GM12878 (cell line): ENCODE data around the gene GLS. TPM values are rescaled to one million over a fixed set of nuclear protein-coding genes. Genes with fewer than 3 reads are reported as not detected.

Source experiments
- ATAC-seq: fragments of 200-7000 bp; cut with Tn5 transposase; 3 replicates; pipeline ENCODE4 v1.9.1; 2020; ENCODE audit warnings: mild to moderate bottlenecking, moderate library complexity
- BruUV-seq: library from RNA; stranded (reverse); fragments of 400-500 nt; replicated peaks from 2 replicates; lab custom pipeline; 2021; lab: Mats Ljungman, UMichigan
- CTCF ChIA-PET: fragments of 300-600 bp; sonication (Branson Sonifier 250); formaldehyde crosslinking; extraction: SDS; loops from one replicate; lab custom pipeline; 2021; ENCODE audit warnings: inconsistent platforms; lab: Yijun Ruan, JAX
- POLR2A ChIA-PET: fragments of 350-600 bp; formaldehyde crosslinking; extraction: SDS; loops from one replicate; lab custom pipeline; 2021; ENCODE audit warnings: inconsistent platforms; lab: Charles Lee
- RAD21 ChIA-PET: fragments of 300-600 bp; sonication (Branson Sonifier 250); formaldehyde crosslinking; loops from one replicate; lab custom pipeline; 2023; ENCODE audit warnings: antibody characterized with exemption; ENCODE audit not compliant: unreplicated experiment; lab: Charles Lee
- SMC1A ChIA-PET: fragments of 300-600 bp; sonication (Branson Sonifier 250); formaldehyde crosslinking; loops from one replicate; lab custom pipeline; 2023; ENCODE audit not compliant: unreplicated experiment, uncharacterized antibody; lab: Charles Lee
- DNase-seq: peaks from one replicate; pipeline ENCODE4 v3.0.0-alpha.2; 2011; ENCODE audit warnings: low read depth, low spot score
- FAIRE-seq: peaks from 3 replicates; lab custom pipeline; 2011; peaks lifted over from hg19 to GRCh38; lab: Jason Lieb, UNC
- H2AFZ ChIP-seq: 2 replicates; pipeline ENCODE4 v1.6.0; 2011; ENCODE audit warnings: low read depth, low read length, control low read depth; ENCODE audit not compliant: control insufficient read depth
- H3K27ac ChIP-seq: 2 replicates; pipeline ENCODE4 v1.5.1; 2011; ENCODE audit warnings: control low read depth; ENCODE audit not compliant: control insufficient read depth, insufficient read depth
- H3K27me3 ChIP-seq, 2 experiments: replicated peaks in 1 of 2; 2 replicates each; pipeline versions ENCODE4 v1.6.0 to v1.6.1; 2011; ENCODE audit warnings: low read length in 1 of 2; ENCODE audit not compliant: control insufficient read depth in 2 of 2, insufficient read depth in 2 of 2
- H3K36me3 ChIP-seq, 2 experiments: 2 replicates each; pipeline ENCODE4 v1.5.1; 2011; ENCODE audit warnings: low read length in 1 of 2; ENCODE audit not compliant: control insufficient read depth in 2 of 2, insufficient read depth in 2 of 2
- H3K4me1 ChIP-seq: 2 replicates; pipeline ENCODE4 v1.6.1; 2011; ENCODE audit warnings: mild to moderate bottlenecking, low read length, moderate library complexity, mixed read lengths; ENCODE audit not compliant: control insufficient read depth, insufficient read depth
- H3K4me2 ChIP-seq: 2 replicates; pipeline ENCODE4 v1.6.0; 2011; ENCODE audit warnings: control low read depth; ENCODE audit not compliant: control insufficient read depth, insufficient read depth
- H3K4me3 ChIP-seq: fragments of 200-600 bp; sonication (generic); 2 replicates; pipeline ENCODE4 v1.5.1; 2016
- H3K79me2 ChIP-seq: 2 replicates; pipeline ENCODE4 v1.6.0; 2011; ENCODE audit warnings: low read length; ENCODE audit not compliant: control insufficient read depth, insufficient read depth
- H3K9ac ChIP-seq: 2 replicates; pipeline ENCODE4 v1.8.0; 2011; ENCODE audit warnings: low read length, control low read depth, mixed read lengths; ENCODE audit not compliant: control insufficient read depth, insufficient read depth
- H3K9me3 ChIP-seq: replicated peaks from 3 replicates; pipeline ENCODE4 v1.5.1; 2011; ENCODE audit warnings: mild to moderate bottlenecking, low read length; ENCODE audit not compliant: control insufficient read depth, insufficient read depth
- H4K20me1 ChIP-seq: 2 replicates; pipeline ENCODE4 v1.6.0; 2011; ENCODE audit not compliant: control insufficient read depth, insufficient read depth
- ASH2L ChIP-seq: fragments of 300-600, 200-600 bp; sonication (generic); IDR thresholded peaks from 2 replicates; pipeline ENCODE4 v1.6.1; 2017; ENCODE audit warnings: low read depth, mild to moderate bottlenecking, borderline replicate concordance
- E2F4 ChIP-seq: IDR thresholded peaks from 2 replicates; pipeline ENCODE4 v1.6.1; 2012; ENCODE audit warnings: low read depth, low read length, improper control_type of control experiment
- EGR1 ChIP-seq, 2 experiments: IDR thresholded peaks; 1 replicate in 1 of 2; 2 replicates in 1 of 2; pipeline ENCODE4 v1.6.1; 2011 to 2012; ENCODE audit warnings: low read depth in 2 of 2, low read length in 2 of 2, borderline replicate concordance in 1 of 2, mild to moderate bottlenecking in 1 of 2, moderate library complexity in 1 of 2
- MXI1 ChIP-seq: fragments of 150-350 bp; IDR thresholded peaks from 2 replicates; pipeline ENCODE4 v1.6.1; 2011; ENCODE audit warnings: low read depth, mild to moderate bottlenecking, inconsistent platforms, low read length, improper control_type of control experiment
- PBX3 ChIP-seq: IDR thresholded peaks from 2 replicates; pipeline ENCODE4 v1.6.1; 2011; ENCODE audit warnings: mild to moderate bottlenecking, low read depth, low read length, moderate library complexity; ENCODE audit not compliant: insufficient replicate concordance
- SUPT20H ChIP-seq: IDR thresholded peaks from 2 replicates; pipeline ENCODE4 v1.6.1; 2011; ENCODE audit warnings: low read depth, mild to moderate bottlenecking, low read length, moderate library complexity, borderline replicate concordance; ENCODE audit not compliant: control insufficient read depth
- WRNIP1 ChIP-seq: IDR thresholded peaks from 2 replicates; pipeline ENCODE4 v1.6.1; 2011; ENCODE audit warnings: low read depth, low read length, improper control_type of control experiment, borderline replicate concordance
- WGBS: methylation state at CpG from one replicate; pipeline ENCODE4 v1.1.6; 2016; ENCODE audit warnings: low lambda C conversion rate; ENCODE audit not compliant: insufficient replicate concordance, insufficient coverage; ENCODE audit errors: missing lambda C conversion rate; 5-methylcytosine and 5-hydroxymethylcytosine counted together
- in situ Hi-C: fragments of 300-500 bp; cut with MboI; formaldehyde crosslinking; loops from 9 replicates; pipeline ENCODE4 v1.14.3; 2018; ENCODE audit warnings: mixed read lengths
- intact Hi-C: fragments of 100-400 bp; cut with micrococcal nuclease; formaldehyde crosslinking; loops from one replicate; pipeline ENCODE4 v1.14.2; 2022; ENCODE audit not compliant: unreplicated experiment
- polyA plus RNA-seq, 11 experiments: library from polyadenylated mRNA; depleted of rRNA in 4 of 11; unstranded in 6 of 11; stranded (reverse) in 5 of 11; fragments of >200 nt; fragmentation: Nextera tagmentation in 4 of 11; fragmentation: Illumina TruSeq in 1 of 11; extraction: Ambion mirVana in 4 of 11; extraction: Trizol in 1 of 11; gene quantifications; 1 replicate in 1 of 11; 2 replicates in 10 of 11; pipeline versions ENCODE4 v1.2.1 to v1.2.3, GENCODE V29; 2011 to 2016; ENCODE audit warnings: inconsistent platforms in 2 of 11, missing spikeins in 2 of 11, low read depth in 1 of 11
- total RNA-seq, 4 experiments: library from RNA; depleted of rRNA in 3 of 4; stranded (reverse); fragments of >200 nt in 3 of 4; fragmentation: Illumina TruSeq in 1 of 4; extraction: Trizol in 1 of 4; gene quantifications; 2 replicates each; pipeline versions ENCODE4 v1.2.1 to v1.2.3, GENCODE V29; 2013 to 2021

The GLS gene
- total and polyA plus RNA-seq, 10 of the 15 experiments (the other 5 are each of a cell fraction or from before 2014, with no cell fraction given): 15.7 to 145 (median 70.8) TPM

- FAIRE-seq: no peak
- CTCF ChIA-PET: interaction anchor here (0.7 to 2.1 kb wide), 2 partner anchors 13 to 54 kb away, joined by 3 to 10 read pairs; no protein-coding TSS in a partner anchor
These were observed 16.7 kb upstream of the GLS start for GRCh38 chr2:190863946-190864345.

More at GRCh38 chr2:190863946-190864345, 16.7 kb upstream of the GLS start:
- Histone ChIP-seq H3K27ac (no peak overlapping the region), H3K4me2 (no peak overlapping the region), H3K9me3 (no peaks in the 10 kb centered on the region; the same call in 2 of the 3 replicates), H3K9ac (no peak overlapping the region), H3K4me1 (no peaks in the 10 kb centered on the region), H2AFZ (no peak overlapping the region), H3K36me3 (no peaks in the 10 kb centered on the region), H3K4me3 (no peak overlapping the region), H4K20me1 (no peaks in the 10 kb centered on the region), H3K27me3 (no peaks in the 10 kb centered on the region), H3K79me2 (no peaks in the 10 kb centered on the region)
- intact Hi-C loops: no loop called here
- RAD21 ChIA-PET: no interaction called here
- in situ Hi-C loops: no loop called here
- SMC1A ChIA-PET: interaction anchor here (1.4 kb wide), 1 partner anchor 99 kb away, joined by 3 read pairs; no protein-coding TSS in a partner anchor
- TF ChIP-seq PBX3 (no peak), EGR1 (IDR thresholded peaks at IDR 0.05; ENCODE audit: borderline replicate concordance in 1 of 2, low read depth in 2 of 2, low read length in 2 of 2) (no peak), WRNIP1 (no peak), E2F4 (no peak), MXI1 (no peak), ASH2L (no peak), SUPT20H (no peak)
- POLR2A ChIA-PET: no interaction called here
- no peak for DNase-seq
- no TSS peak for BruUV-seq
- WGBS: 96% methylated on average over 3 of the region's 3 CpGs
- ATAC-seq: no peak
